Astrocyte of the cerebellum (primary cell): Measurements from ENCODE around the gene PDE4C.

Experiments used
- DNase-seq: peaks from one replicate; pipeline ENCODE4 v3.0.0-alpha.2; 2011; ENCODE audit warnings: low read depth
- H3K4me3 ChIP-seq: 2 replicates; pipeline ENCODE4 v1.5.1; 2011; ENCODE audit warnings: mild to moderate bottlenecking, low read depth, low read length, moderate library complexity
- CTCF ChIP-seq: IDR thresholded peaks from 2 replicates; pipeline ENCODE4 v1.5.1; 2012; ENCODE audit warnings: low read length, low read depth, moderate library complexity, mild to moderate bottlenecking; ENCODE audit errors: missing control alignments
- in situ Hi-C: cut with HindIII; loops from 2 replicates; pipeline ENCODE4 v1.10.0; 2017; ENCODE audit warnings: low sequenced_read_pairs

The PDE4C gene

GRCh38 chr19:18269070-18269723 lies 43.0 kb upstream of the PDE4C start:
- no peak for DNase-seq
- in situ Hi-C loops = no loop called here
- no peak overlapping the region for H3K4me3 ChIP-seq
- no peak for TF ChIP-seq CTCF

- no peak overlapping the region for H3K4me3 ChIP-seq
- in situ Hi-C loops = no loop called here
- no peak for DNase-seq
- no peak for TF ChIP-seq CTCF
Measured at GRCh38 chr19:18266771-18267686, 40.8 kb upstream of the PDE4C start.

GRCh38 chr19:18265582-18265981 lies 39.3 kb upstream of the PDE4C start:
- no peak for TF ChIP-seq CTCF
- in situ Hi-C loops = no loop called here
- no peak for DNase-seq
- H3K4me3 ChIP-seq = no peak overlapping the region

- in situ Hi-C loops = loop anchor here (5.0 kb wide), 1 partner anchor 83 kb away; no protein-coding TSS in a partner anchor
- H3K4me3 ChIP-seq = no peak overlapping the region
- no peak for DNase-seq
- TF ChIP-seq CTCF = no peak
Measured at GRCh38 chr19:18264971-18265540, 38.8 kb upstream of the PDE4C start.

GRCh38 chr19:18264137-18264854 lies 38.1 kb upstream of the PDE4C start:
- H3K4me3 ChIP-seq = no peak overlapping the region
- in situ Hi-C loops = loop anchor here (5.0 kb wide), 1 partner anchor 82 kb away; no protein-coding TSS in a partner anchor
- TF ChIP-seq CTCF = no peak
- no peak for DNase-seq

- in situ Hi-C loops = loop anchor here (5.0 kb wide), 1 partner anchor 81 kb away; no protein-coding TSS in a partner anchor
- no peak for TF ChIP-seq CTCF
- no peak overlapping the region for H3K4me3 ChIP-seq
- DNase-seq = no peak
Measured at GRCh38 chr19:18263324-18264136, 37.3 kb upstream of the PDE4C start.
